ENCODE data around the gene RNASEH2A. TPM values are rescaled to one million over a fixed set of nuclear protein-coding genes. Genes with fewer than 3 reads are reported as not detected.
A peak's percentile ranks its signal among the peaks of the same experiment; 100 is the strongest.

RNASEH2A gene
- total and polyA plus RNA-seq, 2 of the 13 experiments (the other 11 are each of a cell fraction or from before 2014, with no cell fraction given), result 25.1 to 35.8 TPM

DNA sequence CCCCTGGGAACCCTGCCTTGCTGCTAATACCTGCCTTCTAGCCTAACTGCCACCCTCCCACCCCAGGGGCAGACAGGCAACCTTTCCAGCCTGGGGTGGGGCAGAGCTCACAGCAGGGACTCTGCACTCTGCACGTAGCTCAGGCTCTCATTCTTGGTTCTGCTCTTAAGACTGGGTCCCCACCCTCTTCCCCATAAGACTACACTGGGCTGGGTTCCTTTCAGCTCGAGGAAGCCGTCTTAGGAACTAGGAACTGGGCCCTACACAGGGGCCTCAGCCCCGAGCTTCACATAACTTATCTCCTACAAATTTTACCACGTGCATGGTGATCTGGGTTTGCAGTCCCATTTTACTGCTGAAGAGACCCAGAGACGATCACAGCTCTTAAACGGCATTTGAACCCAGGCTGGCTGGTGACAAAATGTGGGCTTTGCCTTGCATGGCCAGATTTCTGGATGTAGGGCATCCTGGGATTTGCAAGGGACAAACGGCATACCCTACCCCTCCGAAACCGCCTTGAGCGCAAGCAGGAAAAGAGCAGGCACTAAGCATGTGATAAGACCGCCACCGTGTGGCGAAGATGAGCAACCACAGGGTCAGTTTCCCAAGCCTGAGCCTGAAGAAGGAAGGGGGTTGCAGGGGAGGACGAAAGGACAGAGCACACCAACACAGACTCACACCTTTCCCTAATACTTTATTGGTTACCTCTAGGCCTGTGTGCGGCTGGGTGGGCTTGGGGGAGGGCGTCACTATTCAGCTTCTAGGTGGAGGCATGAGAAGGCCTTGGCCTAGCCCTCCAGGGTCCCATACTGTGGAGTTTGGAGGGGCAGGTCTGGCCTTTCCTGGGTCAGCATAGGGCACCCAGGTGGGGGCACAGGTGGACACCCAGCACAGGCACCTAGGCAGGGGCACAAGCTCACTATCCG lies 10.0 kb upstream of the RNASEH2A start (continued):
- TF ChIP-seq ZNF614 (CRISPR knock-in tag; IDR thresholded peaks at IDR 0.05; ENCODE audit: borderline replicate concordance) (peak; percentile 22; the same call in 1 of the 2 replicates), CEBPG (CRISPR knock-in tag; IDR thresholded peaks at IDR 0.05) (peak; percentile 52), ZNF205 (CRISPR knock-in tag; IDR thresholded peaks at IDR 0.05) (peak; percentile 75; the same call in 1 of the 2 replicates), SP1 (IDR thresholded peaks at IDR 0.05) (no peak), SP1 (CRISPR knock-in tag; IDR thresholded peaks at IDR 0.05) (0 out of 2 replicates have a peak, but pooled peaks have one; percentile 33), CREM (IDR thresholded peaks at IDR 0.05) (no peak), CREM (CRISPR knock-in tag; IDR thresholded peaks at IDR 0.05) (no peak), ZNF317 (CRISPR knock-in tag; IDR thresholded peaks at IDR 0.05) (no peak), IRF2 (CRISPR knock-in tag; IDR thresholded peaks at IDR 0.05) (peak; percentile 67; the same call in 1 of the 2 replicates), ZNF563 (CRISPR knock-in tag; IDR thresholded peaks at IDR 0.05) (peak; percentile 47; the same call in 1 of the 2 replicates), ZNF335 (CRISPR knock-in tag; IDR thresholded peaks at IDR 0.05) (0 out of 2 replicates have a peak, but pooled peaks have one; percentile 74), SALL2 (CRISPR knock-in tag; IDR thresholded peaks at IDR 0.05) (peak; percentile 29; the same call in 1 of the 2 replicates), ZNF350 (CRISPR knock-in tag; IDR thresholded peaks at IDR 0.05; ENCODE audit: borderline replicate concordance, low read depth) (peak; percentile 49; the same call in 1 of the 2 replicates)
- TF ChIP-seq, protein P1, sequence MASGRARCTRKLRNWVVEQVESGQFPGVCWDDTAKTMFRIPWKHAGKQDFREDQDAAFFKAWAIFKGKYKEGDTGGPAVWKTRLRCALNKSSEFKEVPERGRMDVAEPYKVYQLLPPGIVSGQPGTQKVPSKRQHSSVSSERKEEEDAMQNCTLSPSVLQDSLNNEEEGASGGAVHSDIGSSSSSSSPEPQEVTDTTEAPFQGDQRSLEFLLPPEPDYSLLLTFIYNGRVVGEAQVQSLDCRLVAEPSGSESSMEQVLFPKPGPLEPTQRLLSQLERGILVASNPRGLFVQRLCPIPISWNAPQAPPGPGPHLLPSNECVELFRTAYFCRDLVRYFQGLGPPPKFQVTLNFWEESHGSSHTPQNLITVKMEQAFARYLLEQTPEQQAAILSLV (CRISPR knock-in tag; IDR thresholded peaks at IDR 0.05; ENCODE audit: borderline replicate concordance), result 0 out of 2 replicates have a peak, but pooled peaks have one; percentile 23
- TF ChIP-seq, protein P2, sequence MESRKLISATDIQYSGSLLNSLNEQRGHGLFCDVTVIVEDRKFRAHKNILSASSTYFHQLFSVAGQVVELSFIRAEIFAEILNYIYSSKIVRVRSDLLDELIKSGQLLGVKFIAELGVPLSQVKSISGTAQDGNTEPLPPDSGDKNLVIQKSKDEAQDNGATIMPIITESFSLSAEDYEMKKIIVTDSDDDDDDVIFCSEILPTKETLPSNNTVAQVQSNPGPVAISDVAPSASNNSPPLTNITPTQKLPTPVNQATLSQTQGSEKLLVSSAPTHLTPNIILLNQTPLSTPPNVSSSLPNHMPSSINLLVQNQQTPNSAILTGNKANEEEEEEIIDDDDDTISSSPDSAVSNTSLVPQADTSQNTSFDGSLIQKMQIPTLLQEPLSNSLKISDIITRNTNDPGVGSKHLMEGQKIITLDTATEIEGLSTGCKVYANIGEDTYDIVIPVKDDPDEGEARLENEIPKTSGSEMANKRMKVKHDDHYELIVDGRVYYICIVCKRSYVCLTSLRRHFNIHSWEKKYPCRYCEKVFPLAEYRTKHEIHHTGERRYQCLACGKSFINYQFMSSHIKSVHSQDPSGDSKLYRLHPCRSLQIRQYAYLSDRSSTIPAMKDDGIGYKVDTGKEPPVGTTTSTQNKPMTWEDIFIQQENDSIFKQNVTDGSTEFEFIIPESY (CRISPR knock-in tag; IDR thresholded peaks at IDR 0.05), result peak; percentile 72
- TF ChIP-seq, protein P3, sequence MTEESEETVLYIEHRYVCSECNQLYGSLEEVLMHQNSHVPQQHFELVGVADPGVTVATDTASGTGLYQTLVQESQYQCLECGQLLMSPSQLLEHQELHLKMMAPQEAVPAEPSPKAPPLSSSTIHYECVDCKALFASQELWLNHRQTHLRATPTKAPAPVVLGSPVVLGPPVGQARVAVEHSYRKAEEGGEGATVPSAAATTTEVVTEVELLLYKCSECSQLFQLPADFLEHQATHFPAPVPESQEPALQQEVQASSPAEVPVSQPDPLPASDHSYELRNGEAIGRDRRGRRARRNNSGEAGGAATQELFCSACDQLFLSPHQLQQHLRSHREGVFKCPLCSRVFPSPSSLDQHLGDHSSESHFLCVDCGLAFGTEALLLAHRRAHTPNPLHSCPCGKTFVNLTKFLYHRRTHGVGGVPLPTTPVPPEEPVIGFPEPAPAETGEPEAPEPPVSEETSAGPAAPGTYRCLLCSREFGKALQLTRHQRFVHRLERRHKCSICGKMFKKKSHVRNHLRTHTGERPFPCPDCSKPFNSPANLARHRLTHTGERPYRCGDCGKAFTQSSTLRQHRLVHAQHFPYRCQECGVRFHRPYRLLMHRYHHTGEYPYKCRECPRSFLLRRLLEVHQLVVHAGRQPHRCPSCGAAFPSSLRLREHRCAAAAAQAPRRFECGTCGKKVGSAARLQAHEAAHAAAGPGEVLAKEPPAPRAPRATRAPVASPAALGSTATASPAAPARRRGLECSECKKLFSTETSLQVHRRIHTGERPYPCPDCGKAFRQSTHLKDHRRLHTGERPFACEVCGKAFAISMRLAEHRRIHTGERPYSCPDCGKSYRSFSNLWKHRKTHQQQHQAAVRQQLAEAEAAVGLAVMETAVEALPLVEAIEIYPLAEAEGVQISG (CRISPR knock-in tag; IDR thresholded peaks at IDR 0.05), result peak; percentile 51; the same call in 1 of the 2 replicates
- TF ChIP-seq, protein P4, sequence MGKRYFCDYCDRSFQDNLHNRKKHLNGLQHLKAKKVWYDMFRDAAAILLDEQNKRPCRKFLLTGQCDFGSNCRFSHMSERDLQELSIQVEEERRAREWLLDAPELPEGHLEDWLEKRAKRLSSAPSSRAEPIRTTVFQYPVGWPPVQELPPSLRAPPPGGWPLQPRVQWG (CRISPR knock-in tag; IDR thresholded peaks at IDR 0.05; ENCODE audit: borderline replicate concordance, low read depth), result no peak
- TF ChIP-seq, protein P5, sequence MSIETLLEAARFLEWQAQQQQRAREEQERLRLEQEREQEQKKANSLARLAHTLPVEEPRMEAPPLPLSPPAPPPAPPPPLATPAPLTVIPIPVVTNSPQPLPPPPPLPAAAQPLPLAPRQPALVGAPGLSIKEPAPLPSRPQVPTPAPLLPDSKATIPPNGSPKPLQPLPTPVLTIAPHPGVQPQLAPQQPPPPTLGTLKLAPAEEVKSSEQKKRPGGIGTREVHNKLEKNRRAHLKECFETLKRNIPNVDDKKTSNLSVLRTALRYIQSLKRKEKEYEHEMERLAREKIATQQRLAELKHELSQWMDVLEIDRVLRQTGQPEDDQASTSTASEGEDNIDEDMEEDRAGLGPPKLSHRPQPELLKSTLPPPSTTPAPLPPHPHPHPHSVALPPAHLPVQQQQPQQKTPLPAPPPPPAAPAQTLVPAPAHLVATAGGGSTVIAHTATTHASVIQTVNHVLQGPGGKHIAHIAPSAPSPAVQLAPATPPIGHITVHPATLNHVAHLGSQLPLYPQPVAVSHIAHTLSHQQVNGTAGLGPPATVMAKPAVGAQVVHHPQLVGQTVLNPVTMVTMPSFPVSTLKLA (IDR thresholded peaks at IDR 0.05), result no peak
- TF ChIP-seq, protein P6, sequence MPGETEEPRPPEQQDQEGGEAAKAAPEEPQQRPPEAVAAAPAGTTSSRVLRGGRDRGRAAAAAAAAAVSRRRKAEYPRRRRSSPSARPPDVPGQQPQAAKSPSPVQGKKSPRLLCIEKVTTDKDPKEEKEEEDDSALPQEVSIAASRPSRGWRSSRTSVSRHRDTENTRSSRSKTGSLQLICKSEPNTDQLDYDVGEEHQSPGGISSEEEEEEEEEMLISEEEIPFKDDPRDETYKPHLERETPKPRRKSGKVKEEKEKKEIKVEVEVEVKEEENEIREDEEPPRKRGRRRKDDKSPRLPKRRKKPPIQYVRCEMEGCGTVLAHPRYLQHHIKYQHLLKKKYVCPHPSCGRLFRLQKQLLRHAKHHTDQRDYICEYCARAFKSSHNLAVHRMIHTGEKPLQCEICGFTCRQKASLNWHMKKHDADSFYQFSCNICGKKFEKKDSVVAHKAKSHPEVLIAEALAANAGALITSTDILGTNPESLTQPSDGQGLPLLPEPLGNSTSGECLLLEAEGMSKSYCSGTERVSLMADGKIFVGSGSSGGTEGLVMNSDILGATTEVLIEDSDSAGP (CRISPR knock-in tag; IDR thresholded peaks at IDR 0.05; ENCODE audit: borderline replicate concordance), result peak; percentile 59
